Tibial artery (tissue), 4 donors: ENCODE measurements around the gene HIGD1C.
"Not testable (repeated sequence)": the region's sequence is repeated elsewhere in the genome, so short reads cannot be mapped to it uniquely, and the experiment has no call there.

ENCODE experiments used
- DNase-seq, 2 donors: peaks; one replicate each; pipeline ENCODE4 v3.0.0-alpha.2; 2019
- H3K27ac ChIP-seq, 2 donors: fragments of 200-600 bp; sonication (generic) in 1 of 2; 1 replicate in 1 of 2; 2 replicates in 1 of 2; pipeline ENCODE4 v1.5.1; 2018 to 2019; ENCODE audit warnings: mild to moderate bottlenecking in 1 of 2
- H3K27me3 ChIP-seq, 2 donors: fragments of 200-600 bp; sonication (generic) in 1 of 2; one replicate each; pipeline versions ENCODE4 v1.5.1 to v1.6.0; 2016 to 2019
- H3K36me3 ChIP-seq, 3 donors: fragments of 200-600 bp; sonication (generic) in 2 of 3; one replicate each; pipeline ENCODE4 v1.5.1; 2016 to 2019; ENCODE audit warnings: mild to moderate bottlenecking in 2 of 3
- H3K4me1 ChIP-seq, 4 donors: fragments of 200-600 bp; sonication (generic) in 2 of 4; 1 replicate in 3 of 4; 2 replicates in 1 of 4; pipeline ENCODE4 v1.5.1; 2016 to 2019
- H3K4me3 ChIP-seq, 2 donors: fragments of 200-600 bp; sonication (generic) in 1 of 2; 1 replicate in 1 of 2; 2 replicates in 1 of 2; pipeline ENCODE4 v1.5.1; 2018 to 2019; ENCODE audit warnings: mild to moderate bottlenecking in 2 of 2
- H3K9me3 ChIP-seq, 3 donors: fragments of 200-600 bp; sonication (generic) in 1 of 3; one replicate each; pipeline ENCODE4 v1.5.1; 2016 to 2019
- intact Hi-C: fragments of 100-400 bp; cut with DNase I; formaldehyde crosslinking; loops from one replicate; pipeline ENCODE4 v1.15.0; 2023; ENCODE audit warnings: low total_unique reads
- TF ChIP-seq, protein P1 (sequence below), 2 experiments: fragments of 200-600 bp in 1 of 2; fragments of 450-650 bp in 1 of 2; IDR thresholded peaks; one replicate each; pipeline ENCODE4 v1.5.1; 2017 to 2019; ENCODE audit warnings: antibody characterized with exemption in 2 of 2, mild to moderate bottlenecking in 1 of 2, moderate library complexity in 1 of 2

HIGD1C gene

GRCh38 chr12:50949801-50950302 is 2.5 kb upstream of the HIGD1C start:
- peaks cover 0 to 7% (median 0%) of the 10 kb centered on the region in 4 donors for H3K4me1 ChIP-seq
- H3K27ac ChIP-seq: no peak overlapping the region
- H3K9me3 ChIP-seq: no peaks in the 10 kb centered on the region
- no peak for DNase-seq
- H3K27me3 ChIP-seq: no peaks in the 10 kb centered on the region
- H3K36me3 ChIP-seq: peaks cover 0 to 8% (median 0%) of the 10 kb centered on the region in 3 donors
- no peak overlapping the region for H3K4me3 ChIP-seq
- TF ChIP-seq, protein P1, sequence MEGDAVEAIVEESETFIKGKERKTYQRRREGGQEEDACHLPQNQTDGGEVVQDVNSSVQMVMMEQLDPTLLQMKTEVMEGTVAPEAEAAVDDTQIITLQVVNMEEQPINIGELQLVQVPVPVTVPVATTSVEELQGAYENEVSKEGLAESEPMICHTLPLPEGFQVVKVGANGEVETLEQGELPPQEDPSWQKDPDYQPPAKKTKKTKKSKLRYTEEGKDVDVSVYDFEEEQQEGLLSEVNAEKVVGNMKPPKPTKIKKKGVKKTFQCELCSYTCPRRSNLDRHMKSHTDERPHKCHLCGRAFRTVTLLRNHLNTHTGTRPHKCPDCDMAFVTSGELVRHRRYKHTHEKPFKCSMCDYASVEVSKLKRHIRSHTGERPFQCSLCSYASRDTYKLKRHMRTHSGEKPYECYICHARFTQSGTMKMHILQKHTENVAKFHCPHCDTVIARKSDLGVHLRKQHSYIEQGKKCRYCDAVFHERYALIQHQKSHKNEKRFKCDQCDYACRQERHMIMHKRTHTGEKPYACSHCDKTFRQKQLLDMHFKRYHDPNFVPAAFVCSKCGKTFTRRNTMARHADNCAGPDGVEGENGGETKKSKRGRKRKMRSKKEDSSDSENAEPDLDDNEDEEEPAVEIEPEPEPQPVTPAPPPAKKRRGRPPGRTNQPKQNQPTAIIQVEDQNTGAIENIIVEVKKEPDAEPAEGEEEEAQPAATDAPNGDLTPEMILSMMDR (IDR thresholded peaks at IDR 0.05): no peak
- intact Hi-C loops: no loop called here

DNA sequence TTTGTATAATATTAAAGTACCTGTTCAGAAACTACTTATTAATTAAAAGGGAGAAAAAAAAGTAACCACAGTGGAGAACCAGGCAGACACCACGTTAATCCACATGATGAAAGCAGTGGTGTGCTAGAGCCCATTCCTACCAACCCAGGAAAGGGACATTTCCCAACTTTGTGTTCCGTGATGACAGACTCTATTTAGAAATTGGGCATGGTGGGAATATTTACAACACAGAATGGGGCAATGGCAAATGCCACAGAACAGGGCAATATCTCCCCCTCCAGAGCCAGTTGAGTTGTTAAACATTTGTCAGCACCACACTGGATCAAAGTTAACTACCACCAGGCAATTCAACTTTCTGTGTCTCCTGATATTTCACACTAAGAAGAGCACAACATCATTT is 1.2 kb upstream of the HIGD1C start:
- Histone ChIP-seq H3K4me3 (no peak overlapping the region), H3K36me3 (peaks cover 0 to 8% (median 0%) of the 10 kb centered on the region in 3 donors), H3K9me3 (no peaks in the 10 kb centered on the region), H3K4me1 (peaks cover 0 to 7% (median 0%) of the 10 kb centered on the region in 4 donors), H3K27ac (no peak overlapping the region), H3K27me3 (no peaks in the 10 kb centered on the region)
- intact Hi-C loops: no loop called here
- TF ChIP-seq, protein P1 (IDR thresholded peaks at IDR 0.05): no peak
- DNase-seq: no peak

DNA sequence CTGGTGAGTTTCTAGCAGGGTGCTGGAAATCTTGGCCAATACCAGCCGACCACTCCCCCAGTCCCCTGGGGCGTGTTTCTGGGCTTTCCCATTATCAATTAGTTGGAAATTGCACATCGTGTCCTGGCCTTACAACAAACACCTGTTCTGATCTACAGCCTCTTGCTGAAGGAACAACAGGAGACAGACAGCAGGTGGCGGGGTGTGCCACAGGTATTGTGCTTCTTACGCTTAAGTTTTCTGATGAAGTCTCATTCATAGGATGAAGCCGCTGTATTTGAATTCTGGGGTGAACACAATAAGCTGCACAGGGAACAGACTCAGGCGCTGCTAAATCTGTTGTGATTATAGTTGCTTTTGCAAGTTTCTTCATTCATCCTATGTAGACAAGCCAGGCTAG is 703 bp downstream of the HIGD1C start:
- intact Hi-C loops: no loop called here
- no peaks in the 10 kb centered on the region for H3K27me3 ChIP-seq
- H3K9me3 ChIP-seq: no peaks in the 10 kb centered on the region
- peaks cover 0 to 2% (median 0%) of the 10 kb centered on the region in 4 donors for H3K4me1 ChIP-seq
- H3K27ac ChIP-seq: no peak overlapping the region
- DNase-seq: no peak
- H3K36me3 ChIP-seq: peaks cover 0 to 8% (median 0%) of the 10 kb centered on the region in 3 donors
- H3K4me3 ChIP-seq: no peak overlapping the region
- TF ChIP-seq, protein P1 (IDR thresholded peaks at IDR 0.05): no peak

DNA sequence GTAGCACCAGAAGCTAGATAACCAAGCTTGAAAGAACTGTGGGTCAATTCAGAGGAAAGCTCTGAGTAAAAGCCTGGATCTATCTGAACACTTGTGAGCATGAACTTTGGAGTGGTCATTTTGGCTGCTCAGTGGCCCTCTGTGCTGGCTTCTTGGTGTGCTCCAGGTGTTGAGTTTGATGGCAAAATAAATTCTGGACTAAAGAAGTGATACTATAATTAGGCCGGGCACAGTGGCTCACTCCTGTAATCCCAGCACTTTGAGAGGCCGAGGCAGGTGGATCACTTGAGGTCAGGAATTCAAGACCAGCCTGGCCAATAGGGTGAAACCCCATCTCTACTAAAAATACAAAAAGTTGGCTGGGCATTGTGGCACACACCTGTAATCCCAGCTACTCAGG is 2.4 kb downstream of the HIGD1C start:
- H3K4me1 ChIP-seq, H3K36me3 ChIP-seq, H3K27ac ChIP-seq, DNase-seq, H3K9me3 ChIP-seq, intact Hi-C loops, H3K27me3 ChIP-seq, H3K4me3 ChIP-seq: not testable (repeated sequence)

DNA sequence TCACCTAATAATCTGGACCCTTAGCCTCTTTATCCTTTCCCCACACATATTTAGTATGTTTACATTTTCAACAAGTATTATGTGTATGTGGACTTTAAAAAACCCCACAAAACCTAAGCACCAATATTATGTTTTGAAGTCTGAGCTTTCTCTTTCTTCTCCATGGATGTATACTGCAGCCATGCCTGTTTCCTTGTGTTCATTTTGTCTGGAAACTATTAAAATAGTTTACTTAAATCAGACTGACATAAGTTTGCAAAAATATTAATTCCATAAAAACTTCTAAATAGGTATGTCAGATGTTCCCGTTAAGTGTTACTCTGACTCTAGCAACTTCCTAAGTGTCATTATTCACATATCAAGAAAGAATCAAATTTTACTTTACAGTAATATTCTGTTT is 2.9 kb downstream of the HIGD1C start:
- DNase-seq: no peak
- no peaks in the 10 kb centered on the region for H3K27me3 ChIP-seq
- H3K4me3 ChIP-seq: no peak overlapping the region
- no peaks in the 10 kb centered on the region for H3K4me1 ChIP-seq
- intact Hi-C loops: no loop called here
- peaks cover 0 to 8% (median 0%) of the 10 kb centered on the region in 3 donors for H3K36me3 ChIP-seq
- H3K27ac ChIP-seq: no peak overlapping the region
- TF ChIP-seq, protein P1 (IDR thresholded peaks at IDR 0.05): no peak
- H3K9me3 ChIP-seq: no peaks in the 10 kb centered on the region

GRCh38 chr12:50955697-50956096 is 3.4 kb downstream of the HIGD1C start:
- intact Hi-C loops: no loop called here
- TF ChIP-seq, protein P1 (IDR thresholded peaks at IDR 0.05): no peak
- H3K27me3 ChIP-seq: no peaks in the 10 kb centered on the region
- H3K36me3 ChIP-seq: peaks cover 0 to 8% (median 0%) of the 10 kb centered on the region in 3 donors
- no peak overlapping the region for H3K27ac ChIP-seq
- DNase-seq: no peak
- no peaks in the 10 kb centered on the region for H3K4me1 ChIP-seq
- no peaks in the 10 kb centered on the region for H3K9me3 ChIP-seq
- H3K4me3 ChIP-seq: no peak overlapping the region
